Activated T-helper 2 cell treated with anti-CD3 and anti-CD28 coated beads, Interferon-gamma antibody, Interleukin-2, Interleukin-4, amounts not matched to agents 10 μg/mL and 5 μg/mL and 100 μg/mL, durations not matched to agents 14 hours and 24 hours and 36 hours (primary cell): ENCODE results near the gene FYN. TPM values are rescaled to one million over a fixed set of nuclear protein-coding genes. Genes with fewer than 3 reads are reported as not detected.

ENCODE experiments used
- DNase-seq: peaks from one replicate; pipeline ENCODE4 v3.0.0; 2021; ENCODE audit warnings: low spot score
- H3K27ac Mint-ChIP-seq: one replicate; pipeline ENCODE4 v1.8.0; 2021; ENCODE audit warnings: mixed read lengths
- H3K27me3 Mint-ChIP-seq: one replicate; pipeline ENCODE4 v1.8.0; 2021; ENCODE audit warnings: low read depth, mixed read lengths
- H3K36me3 Mint-ChIP-seq: one replicate; pipeline ENCODE4 v1.8.0; 2021; ENCODE audit warnings: low read depth, mixed read lengths
- H3K4me1 Mint-ChIP-seq: one replicate; pipeline ENCODE4 v1.8.0; 2021; ENCODE audit warnings: low read depth, mixed read lengths
- H3K4me3 Mint-ChIP-seq: one replicate; pipeline ENCODE4 v1.8.0; 2021; ENCODE audit warnings: low read depth, mild to moderate bottlenecking, moderate library complexity, mixed read lengths
- H3K9me3 Mint-ChIP-seq: one replicate; pipeline ENCODE4 v1.8.0; 2021; ENCODE audit warnings: mixed read lengths
- intact Hi-C: fragments of 100-400 bp; cut with micrococcal nuclease; formaldehyde crosslinking; loops from one replicate; pipeline ENCODE4 v1.15.1; 2023
- total RNA-seq: library from RNA; stranded (reverse); gene quantifications from 2 replicates; pipeline ENCODE4 v1.2.3, GENCODE V29; 2022

FYN gene
- total RNA-seq, 1 donor from 2014 or later = 359 TPM

DNA sequence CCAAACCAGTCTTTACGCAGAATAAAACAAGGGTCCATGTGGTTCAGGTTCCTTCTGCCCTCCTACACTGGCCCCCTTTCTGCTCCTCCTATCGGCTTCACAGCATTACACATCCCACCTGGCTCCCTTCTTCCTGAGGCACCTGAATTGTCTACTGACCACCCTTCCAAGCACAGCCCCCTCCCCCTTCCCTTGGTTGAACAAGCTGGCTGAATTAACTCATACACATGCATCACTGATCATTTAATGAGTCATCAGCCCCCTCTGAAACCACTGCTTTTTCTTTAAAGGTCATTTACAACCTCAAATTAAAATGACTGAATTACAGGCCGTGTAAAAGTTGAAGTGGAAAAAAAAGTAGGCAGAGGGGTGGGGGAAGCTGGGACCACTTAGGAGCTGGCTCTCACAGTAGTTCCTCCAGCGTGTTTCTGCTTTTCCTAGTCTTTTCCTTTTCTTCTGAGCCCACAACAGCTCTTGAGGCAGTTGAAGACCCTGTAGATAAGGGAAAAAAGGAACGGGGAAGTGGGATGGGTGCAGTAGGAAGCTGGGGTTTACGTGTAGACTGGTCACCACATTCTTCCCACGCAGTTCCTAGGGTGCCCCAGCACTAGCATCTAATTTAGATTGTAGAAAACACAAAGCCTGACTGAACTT lies 67.6 kb downstream of the FYN start:
- intact Hi-C loops = loop anchor here (1.0 to 2.0 kb wide), 3 partner anchors 8 to 187 kb away; no protein-coding TSS in a partner anchor
- H3K36me3 Mint-ChIP-seq = peaks cover 64% of the 10 kb centered on the region
- H3K4me1 Mint-ChIP-seq = peaks cover 78% of the 10 kb centered on the region
- peak overlapping the region; percentile 96 for H3K27ac Mint-ChIP-seq
- peak overlapping the region; percentile 61 for H3K4me3 Mint-ChIP-seq
- no peaks in the 10 kb centered on the region for H3K27me3 Mint-ChIP-seq
- no peak for DNase-seq
- no peaks in the 10 kb centered on the region for H3K9me3 Mint-ChIP-seq

- intact Hi-C loops = loop anchor here (1.0 to 5.0 kb wide), 14 partner anchors 9 to 239 kb away; partner anchors contain the start of genes FYN and TRAF3IP2
- Mint-ChIP-seq H3K9me3 (no peaks in the 10 kb centered on the region), H3K36me3 (peaks cover 65% of the 10 kb centered on the region), H3K4me3 (peak overlapping the region; percentile 26), H3K27me3 (no peaks in the 10 kb centered on the region), H3K27ac (peak overlapping the region; percentile 96), H3K4me1 (peaks cover 76% of the 10 kb centered on the region)
- DNase-seq = peak; percentile 59
Measured at GRCh38 chr6:111804627-111805235, 68.5 kb downstream of the FYN start.

DNA sequence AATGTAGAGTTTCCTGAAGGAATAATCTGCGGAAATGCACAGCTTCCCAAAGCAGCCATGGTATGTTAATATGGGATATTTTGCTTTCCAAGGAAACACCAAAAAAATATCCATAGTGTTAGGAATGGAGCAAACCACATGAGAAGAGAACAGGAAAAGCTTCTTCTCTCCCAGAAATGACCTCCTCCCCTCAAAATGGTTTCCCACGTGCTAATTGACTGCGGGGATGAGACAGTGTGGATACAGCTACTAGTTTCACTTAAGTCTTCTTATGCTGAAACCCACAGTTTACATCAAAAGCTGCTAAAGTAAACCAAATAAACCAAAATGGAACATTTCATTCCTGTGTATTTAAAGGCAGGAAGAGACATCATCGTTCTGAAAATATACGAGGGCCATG lies 69.4 kb downstream of the FYN start:
- peaks cover 68% of the 10 kb centered on the region for H3K36me3 Mint-ChIP-seq
- peak overlapping the region; percentile 57 for H3K4me3 Mint-ChIP-seq
- peaks cover 79% of the 10 kb centered on the region for H3K4me1 Mint-ChIP-seq
- H3K27ac Mint-ChIP-seq = peak overlapping the region; percentile 96
- intact Hi-C loops = loop anchor here (1.0 to 5.0 kb wide), 13 partner anchors 9 to 239 kb away; partner anchors contain the start of genes FYN and TRAF3IP2
- DNase-seq = no peak
- no peaks in the 10 kb centered on the region for H3K9me3 Mint-ChIP-seq
- no peaks in the 10 kb centered on the region for H3K27me3 Mint-ChIP-seq

DNA sequence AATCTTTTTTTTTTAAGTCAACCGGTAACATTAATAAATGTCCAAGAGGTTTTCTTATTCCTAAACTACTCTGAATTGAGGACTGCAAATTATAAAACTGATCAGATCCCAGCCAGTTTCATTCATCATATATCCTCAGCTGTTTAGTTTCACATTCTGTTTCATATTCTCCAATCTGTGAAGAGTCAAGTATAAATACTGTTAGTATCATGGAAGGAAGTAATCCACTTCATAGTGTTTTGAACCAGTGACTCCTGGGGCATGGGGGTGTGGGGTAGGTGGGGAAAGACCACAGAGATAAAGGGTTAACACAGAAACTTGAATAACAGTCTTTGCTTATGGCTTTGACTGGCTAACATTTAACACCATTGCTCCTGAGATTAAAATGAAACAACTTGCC lies 69.9 kb downstream of the FYN start:
- Mint-ChIP-seq H3K4me1 (peaks cover 81% of the 10 kb centered on the region), H3K4me3 (peak overlapping the region; percentile 57), H3K9me3 (no peaks in the 10 kb centered on the region), H3K27ac (peak overlapping the region; percentile 96), H3K36me3 (peaks cover 68% of the 10 kb centered on the region), H3K27me3 (no peaks in the 10 kb centered on the region)
- intact Hi-C loops = loop anchor here (5.0 kb wide), 2 partner anchors 169 to 196 kb away; partner anchors contain the start of gene TRAF3IP2
- DNase-seq = no peak

DNA sequence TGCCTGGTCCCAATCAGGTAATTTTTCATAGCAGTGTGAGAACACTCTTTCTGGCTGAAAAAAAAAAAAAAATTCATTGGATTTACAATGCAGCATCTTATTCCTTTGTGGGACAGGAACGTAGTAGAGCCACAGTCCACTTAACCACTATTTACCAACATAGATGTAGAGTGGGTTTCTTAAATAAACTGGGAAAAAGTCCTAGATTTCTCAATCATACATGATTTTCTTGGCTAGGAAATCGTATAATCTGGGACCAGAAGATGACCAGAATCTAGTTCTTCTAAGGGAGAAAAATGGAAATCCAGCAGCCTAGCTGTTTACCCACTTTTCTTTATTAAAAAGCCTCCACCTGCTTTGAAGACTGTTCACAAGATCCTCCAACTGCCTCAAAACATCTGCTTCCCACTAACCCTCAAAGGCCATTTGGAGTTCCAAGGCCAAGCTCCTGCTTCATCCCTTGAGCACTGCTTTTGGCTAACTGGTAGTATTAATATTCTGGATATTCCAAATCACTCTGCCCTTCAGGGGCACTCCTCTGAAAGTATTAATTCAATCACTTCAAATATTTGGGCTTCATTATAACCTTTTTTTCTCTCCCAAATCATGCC lies 70.4 kb downstream of the FYN start:
- Mint-ChIP-seq H3K27me3 (no peaks in the 10 kb centered on the region), H3K27ac (peak overlapping the region; percentile 96), H3K36me3 (peaks cover 65% of the 10 kb centered on the region)

GRCh38 chr6:111802015-111802414 lies 71.2 kb downstream of the FYN start:
- intact Hi-C loops = loop anchor here (5.0 kb wide), 2 partner anchors 170 to 195 kb away; partner anchors contain the start of gene TRAF3IP2
- peak overlapping the region; percentile 61 for H3K27ac Mint-ChIP-seq
- H3K36me3 Mint-ChIP-seq = peaks cover 63% of the 10 kb centered on the region
- no peaks in the 10 kb centered on the region for H3K9me3 Mint-ChIP-seq
- no peak for DNase-seq
- no peaks in the 10 kb centered on the region for H3K27me3 Mint-ChIP-seq
- peaks cover 73% of the 10 kb centered on the region for H3K4me1 Mint-ChIP-seq
- no peak overlapping the region for H3K4me3 Mint-ChIP-seq

More for the DNA sequence above, 70.4 kb downstream of the FYN start:
- intact Hi-C loops = loop anchor here (5.0 kb wide), 2 partner anchors 169 to 196 kb away; partner anchors contain the start of gene TRAF3IP2
- no peak for DNase-seq
- Mint-ChIP-seq H3K4me1 (peaks cover 78% of the 10 kb centered on the region), H3K4me3 (peak overlapping the region; percentile 57), H3K9me3 (no peaks in the 10 kb centered on the region)

DNA sequence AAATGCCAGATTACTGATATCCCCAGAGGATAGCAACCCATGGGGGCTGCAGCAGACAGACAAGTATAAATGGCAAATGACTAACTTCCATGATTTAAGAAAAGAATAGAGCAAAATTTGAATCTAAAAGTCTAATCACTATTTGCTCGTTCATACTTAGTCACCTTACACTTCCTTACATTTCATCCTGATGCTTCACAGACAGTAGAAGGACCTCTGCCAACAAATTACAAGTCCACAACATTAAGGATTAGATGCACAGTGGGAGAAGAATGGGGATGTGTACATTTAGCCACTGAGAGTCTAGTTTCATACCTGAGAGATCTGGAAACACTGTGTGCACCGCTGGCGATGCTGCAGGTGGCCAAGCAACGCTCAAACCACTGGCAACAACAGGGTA lies 72.4 kb downstream of the FYN start:
- Mint-ChIP-seq H3K9me3 (no peaks in the 10 kb centered on the region), H3K27ac (peak overlapping the region; percentile 16), H3K4me1 (peaks cover 73% of the 10 kb centered on the region), H3K36me3 (peaks cover 65% of the 10 kb centered on the region), H3K27me3 (no peaks in the 10 kb centered on the region), H3K4me3 (no peak overlapping the region)
- intact Hi-C loops = loop anchor here (5.0 kb wide), 2 partner anchors 171 to 194 kb away; partner anchors contain the start of gene TRAF3IP2
- no peak for DNase-seq

DNA sequence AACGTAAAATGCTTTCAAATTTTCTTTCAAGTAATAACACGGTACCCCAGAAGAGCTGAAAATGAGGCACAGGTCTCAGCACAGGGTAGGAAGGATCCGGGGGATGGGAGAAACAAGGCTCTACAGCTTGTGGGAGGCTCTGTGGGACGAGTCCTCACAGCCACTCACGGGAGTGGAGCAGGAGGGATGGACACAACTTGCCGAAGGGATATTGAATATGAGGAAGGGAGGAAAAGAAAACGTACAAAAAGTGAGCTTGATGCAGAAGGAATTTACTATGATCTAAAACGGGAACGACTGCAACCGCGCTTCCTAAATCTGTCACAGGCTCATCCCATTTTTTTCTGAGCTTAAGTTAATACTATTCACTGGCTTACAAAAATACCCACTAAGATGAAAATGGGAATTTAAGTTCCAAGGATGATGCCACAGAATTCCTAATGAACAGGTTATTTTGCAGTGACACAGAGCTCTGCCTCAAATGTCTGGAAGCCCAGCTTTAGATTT lies 72.9 kb downstream of the FYN start:
- peak overlapping the region; percentile 56 for H3K27ac Mint-ChIP-seq
- H3K4me3 Mint-ChIP-seq = no peak overlapping the region
- peaks cover 66% of the 10 kb centered on the region for H3K36me3 Mint-ChIP-seq
- H3K27me3 Mint-ChIP-seq = no peaks in the 10 kb centered on the region
- H3K9me3 Mint-ChIP-seq = no peaks in the 10 kb centered on the region
- intact Hi-C loops = loop anchor here (5.0 kb wide), 2 partner anchors 172 to 193 kb away; partner anchors contain the start of gene TRAF3IP2
- no peak for DNase-seq
- peaks cover 73% of the 10 kb centered on the region for H3K4me1 Mint-ChIP-seq

DNA sequence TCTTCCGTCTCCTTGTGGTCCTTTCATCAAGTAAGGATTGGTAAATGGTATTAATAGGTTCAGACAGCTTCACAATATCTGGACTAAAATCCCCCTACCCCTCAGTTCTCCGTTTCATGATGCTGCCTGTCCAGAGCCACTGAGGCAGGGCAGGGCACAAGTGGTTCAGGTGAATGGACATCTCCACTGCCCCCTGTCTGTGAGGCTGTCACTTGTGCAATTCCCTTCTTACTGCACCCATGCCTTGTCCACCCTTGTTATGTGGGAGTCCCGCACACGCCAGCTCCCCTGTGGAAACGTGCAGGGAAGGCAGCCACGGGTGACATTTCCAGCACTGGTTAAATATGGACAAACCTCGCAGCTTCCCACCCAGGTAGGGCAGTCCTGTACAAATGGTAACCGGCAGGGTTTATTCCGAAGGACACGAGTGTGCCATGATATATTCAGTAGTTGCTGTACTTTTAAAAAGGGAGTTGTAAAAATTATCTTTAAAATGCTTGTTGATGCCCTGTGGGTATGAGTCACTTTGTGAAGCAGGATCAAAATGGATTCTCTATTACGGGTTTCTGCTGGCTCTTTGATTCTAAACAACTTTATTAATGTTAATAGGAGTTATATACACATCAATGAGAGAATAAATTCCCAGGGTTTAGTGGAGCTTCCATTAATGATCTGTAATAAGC lies 73.5 kb downstream of the FYN start:
- Mint-ChIP-seq H3K36me3 (peaks cover 71% of the 10 kb centered on the region), H3K27me3 (no peaks in the 10 kb centered on the region), H3K27ac (peak overlapping the region; percentile 56), H3K9me3 (no peaks in the 10 kb centered on the region), H3K4me1 (peaks cover 74% of the 10 kb centered on the region), H3K4me3 (no peak overlapping the region)
- intact Hi-C loops = loop anchor here (5.0 kb wide), 3 partner anchors 77 to 192 kb away; partner anchors contain the start of gene TRAF3IP2
- DNase-seq = no peak

- no peak for DNase-seq
- Mint-ChIP-seq H3K9me3 (no peaks in the 10 kb centered on the region), H3K4me1 (peaks cover 76% of the 10 kb centered on the region), H3K27ac (peak overlapping the region; percentile 43), H3K27me3 (no peaks in the 10 kb centered on the region), H3K36me3 (peaks cover 82% of the 10 kb centered on the region), H3K4me3 (no peak overlapping the region)
- intact Hi-C loops = loop anchor here (5.0 kb wide), 1 partner anchor 76 kb away; no protein-coding TSS in a partner anchor
Measured at GRCh38 chr6:111798281-111798725, 74.9 kb downstream of the FYN start.

- Mint-ChIP-seq H3K27me3 (no peaks in the 10 kb centered on the region), H3K27ac (peak overlapping the region; percentile 33), H3K4me1 (peaks cover 81% of the 10 kb centered on the region), H3K4me3 (no peak overlapping the region), H3K9me3 (no peaks in the 10 kb centered on the region), H3K36me3 (peaks cover 77% of the 10 kb centered on the region)
- no peak for DNase-seq
- intact Hi-C loops = loop anchor here (5.0 kb wide), 1 partner anchor 74 kb away; no protein-coding TSS in a partner anchor
Measured at GRCh38 chr6:111796310-111796918, 76.8 kb downstream of the FYN start.
